Hepatocyte (in vitro differentiated cells): Measurements from ENCODE around the gene RNU4-1. TPM values are rescaled to one million over a fixed set of nuclear protein-coding genes. Genes with fewer than 3 reads are reported as not detected.
"Not testable (repeated sequence)": the region's sequence is repeated elsewhere in the genome, so short reads cannot be mapped to it uniquely, and the experiment has no call there.

Source experiments
- DNase-seq: peaks from one replicate; pipeline ENCODE4 v3.0.0-alpha.2; 2016; ENCODE audit warnings: low spot score
- H2AFZ ChIP-seq: fragments of 200-600 bp; sonication (generic); 2 replicates; pipeline ENCODE4 v1.6.0; 2016; ENCODE audit warnings: antibody characterized with exemption, mild to moderate bottlenecking
- H3K27ac ChIP-seq: fragments of 200-600 bp; sonication (generic); 2 replicates; pipeline ENCODE4 v1.5.1; 2016; ENCODE audit warnings: mild to moderate bottlenecking
- H3K27me3 ChIP-seq: fragments of 200-600 bp; sonication (generic); 2 replicates; pipeline ENCODE4 v1.6.1; 2016
- H3K36me3 ChIP-seq: fragments of 200-600 bp; sonication (generic); replicated peaks from 2 replicates; pipeline ENCODE4 v1.5.1; 2016; ENCODE audit warnings: low read depth; ENCODE audit not compliant: insufficient read depth
- H3K4me1 ChIP-seq: fragments of 200-600 bp; sonication (generic); 2 replicates; pipeline ENCODE4 v1.5.1; 2016; ENCODE audit warnings: mild to moderate bottlenecking, moderate library complexity; ENCODE audit not compliant: insufficient read depth
- H3K4me2 ChIP-seq: fragments of 200-600 bp; sonication (generic); 2 replicates; pipeline ENCODE4 v1.6.0; 2016
- H3K4me3 ChIP-seq: fragments of 200-600 bp; sonication (generic); 2 replicates; pipeline ENCODE4 v1.5.1; 2016; ENCODE audit warnings: mild to moderate bottlenecking
- H3K79me2 ChIP-seq: fragments of 200-600 bp; sonication (generic); 2 replicates; pipeline ENCODE4 v1.6.0; 2017; ENCODE audit warnings: mild to moderate bottlenecking
- H3K9me2 ChIP-seq: fragments of 200-600 bp; sonication (generic); replicated peaks from 2 replicates; pipeline ENCODE4 v1.6.0; 2017; ENCODE audit warnings: mild to moderate bottlenecking; ENCODE audit not compliant: insufficient read depth
- H3K9me3 ChIP-seq: fragments of 200-600 bp; sonication (generic); 2 replicates; pipeline ENCODE4 v1.5.1; 2016; ENCODE audit warnings: low read depth, mild to moderate bottlenecking
- H4K20me1 ChIP-seq: fragments of 200-600 bp; sonication (generic); 2 replicates; pipeline ENCODE4 v1.6.0; 2016; ENCODE audit warnings: mild to moderate bottlenecking; ENCODE audit not compliant: insufficient read depth, poor library complexity, severe bottlenecking
- EZH2 ChIP-seq: fragments of 200-600 bp; sonication (generic); IDR thresholded peaks from 2 replicates; pipeline ENCODE4 v1.6.1; 2016; ENCODE audit warnings: antibody characterized with exemption, mild to moderate bottlenecking, borderline replicate concordance
- EZH2phosphoT487 ChIP-seq: fragments of 200-600 bp; sonication (generic); IDR thresholded peaks from one replicate; pipeline ENCODE4 v1.6.1; 2018; ENCODE audit warnings: antibody characterized with exemption, mild to moderate bottlenecking, low read depth, moderate library complexity; ENCODE audit not compliant: unreplicated experiment, severe bottlenecking
- WGBS: methylation state at CpG from one replicate; pipeline ENCODE4 v1.1.6; 2016; ENCODE audit warnings: low lambda C conversion rate; ENCODE audit errors: missing lambda C conversion rate; 5-methylcytosine and 5-hydroxymethylcytosine counted together
- polyA plus RNA-seq: library from polyadenylated mRNA; unstranded; fragments of >200 nt; fragmentation: Nextera tagmentation; extraction: Ambion mirVana; gene quantifications from 2 replicates; pipeline ENCODE4 v1.2.1, GENCODE V29; 2016
- total RNA-seq: library from RNA; depleted of rRNA; stranded (reverse); fragments of >200 nt; gene quantifications from 2 replicates; pipeline ENCODE4 v1.2.3, GENCODE V29; 2014
- TF ChIP-seq, protein P1 (sequence below): fragments of 200-600 bp; sonication (generic); IDR thresholded peaks from 2 replicates; pipeline ENCODE4 v1.5.1; 2016; ENCODE audit warnings: antibody characterized with exemption, mild to moderate bottlenecking; ENCODE audit not compliant: poor library complexity

The RNU4-1 gene
- total and polyA plus RNA-seq, 2 experiments from 2014 or later, result under 0.01 TPM; not detected in 1

DNA sequence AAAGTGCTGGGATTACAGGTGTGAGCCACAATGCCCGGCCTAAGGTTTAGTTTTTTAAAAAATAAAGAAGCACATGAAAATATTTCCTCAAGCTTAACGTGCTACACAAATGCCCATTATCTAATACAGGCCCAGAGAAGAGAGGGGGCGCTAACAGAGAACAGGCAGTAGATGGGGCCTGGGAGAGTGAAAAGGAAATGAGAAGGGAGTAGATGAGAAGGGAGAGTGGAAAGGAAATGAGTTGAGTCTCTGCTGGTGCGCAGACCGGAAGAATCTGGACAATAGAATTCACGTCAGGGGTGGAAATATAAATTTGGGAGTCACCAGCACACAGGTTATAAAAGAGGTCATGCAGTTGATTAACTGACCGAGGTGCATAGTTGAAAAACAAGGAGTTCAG is 38.2 kb downstream of the RNU4-1 start:
- no peak for DNase-seq
- Histone ChIP-seq H3K27ac (no peak overlapping the region), H3K27me3 (no peaks in the 10 kb centered on the region), H3K4me2 (no peak overlapping the region), H3K9me2 (no peaks in the 10 kb centered on the region), H3K9me3 (no peaks in the 10 kb centered on the region), H4K20me1 (peaks cover 82% of the 10 kb centered on the region), H2AFZ (no peak overlapping the region), H3K4me1 (peaks cover 24% of the 10 kb centered on the region), H3K79me2 (peaks cover 100% of the 10 kb centered on the region), H3K4me3 (no peak overlapping the region), H3K36me3 (no peaks in the 10 kb centered on the region)
- 95% methylated on average over 7 of the region's 7 CpGs for WGBS
- no peak for TF ChIP-seq EZH2
- TF ChIP-seq EZH2phosphoT487, result no peak
- TF ChIP-seq, protein P1, sequence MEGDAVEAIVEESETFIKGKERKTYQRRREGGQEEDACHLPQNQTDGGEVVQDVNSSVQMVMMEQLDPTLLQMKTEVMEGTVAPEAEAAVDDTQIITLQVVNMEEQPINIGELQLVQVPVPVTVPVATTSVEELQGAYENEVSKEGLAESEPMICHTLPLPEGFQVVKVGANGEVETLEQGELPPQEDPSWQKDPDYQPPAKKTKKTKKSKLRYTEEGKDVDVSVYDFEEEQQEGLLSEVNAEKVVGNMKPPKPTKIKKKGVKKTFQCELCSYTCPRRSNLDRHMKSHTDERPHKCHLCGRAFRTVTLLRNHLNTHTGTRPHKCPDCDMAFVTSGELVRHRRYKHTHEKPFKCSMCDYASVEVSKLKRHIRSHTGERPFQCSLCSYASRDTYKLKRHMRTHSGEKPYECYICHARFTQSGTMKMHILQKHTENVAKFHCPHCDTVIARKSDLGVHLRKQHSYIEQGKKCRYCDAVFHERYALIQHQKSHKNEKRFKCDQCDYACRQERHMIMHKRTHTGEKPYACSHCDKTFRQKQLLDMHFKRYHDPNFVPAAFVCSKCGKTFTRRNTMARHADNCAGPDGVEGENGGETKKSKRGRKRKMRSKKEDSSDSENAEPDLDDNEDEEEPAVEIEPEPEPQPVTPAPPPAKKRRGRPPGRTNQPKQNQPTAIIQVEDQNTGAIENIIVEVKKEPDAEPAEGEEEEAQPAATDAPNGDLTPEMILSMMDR, result no peak

DNA sequence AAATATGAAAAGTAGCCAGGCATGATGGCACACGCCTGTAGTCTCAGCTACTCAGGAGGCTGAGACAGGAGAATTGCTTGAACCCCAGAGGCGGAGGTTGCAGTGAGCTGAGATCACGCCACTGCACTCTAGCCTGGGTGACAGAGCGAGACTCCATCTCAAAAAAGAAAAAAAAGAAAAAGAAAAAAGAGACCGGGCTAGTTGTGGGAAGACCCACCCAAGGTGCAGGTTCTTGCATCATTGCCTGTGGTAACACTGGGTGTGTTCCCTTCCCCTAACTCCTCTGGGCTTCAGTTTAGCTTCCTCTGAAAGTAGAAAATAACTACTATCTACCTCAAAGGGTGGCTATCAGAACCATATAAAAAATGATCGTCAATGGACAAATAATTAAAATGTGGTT is 39.7 kb downstream of the RNU4-1 start:
- Histone ChIP-seq H3K79me2 (peaks cover 100% of the 10 kb centered on the region), H3K4me1 (peaks cover 30% of the 10 kb centered on the region)
- H3K27ac ChIP-seq, result not testable (repeated sequence)

DNA sequence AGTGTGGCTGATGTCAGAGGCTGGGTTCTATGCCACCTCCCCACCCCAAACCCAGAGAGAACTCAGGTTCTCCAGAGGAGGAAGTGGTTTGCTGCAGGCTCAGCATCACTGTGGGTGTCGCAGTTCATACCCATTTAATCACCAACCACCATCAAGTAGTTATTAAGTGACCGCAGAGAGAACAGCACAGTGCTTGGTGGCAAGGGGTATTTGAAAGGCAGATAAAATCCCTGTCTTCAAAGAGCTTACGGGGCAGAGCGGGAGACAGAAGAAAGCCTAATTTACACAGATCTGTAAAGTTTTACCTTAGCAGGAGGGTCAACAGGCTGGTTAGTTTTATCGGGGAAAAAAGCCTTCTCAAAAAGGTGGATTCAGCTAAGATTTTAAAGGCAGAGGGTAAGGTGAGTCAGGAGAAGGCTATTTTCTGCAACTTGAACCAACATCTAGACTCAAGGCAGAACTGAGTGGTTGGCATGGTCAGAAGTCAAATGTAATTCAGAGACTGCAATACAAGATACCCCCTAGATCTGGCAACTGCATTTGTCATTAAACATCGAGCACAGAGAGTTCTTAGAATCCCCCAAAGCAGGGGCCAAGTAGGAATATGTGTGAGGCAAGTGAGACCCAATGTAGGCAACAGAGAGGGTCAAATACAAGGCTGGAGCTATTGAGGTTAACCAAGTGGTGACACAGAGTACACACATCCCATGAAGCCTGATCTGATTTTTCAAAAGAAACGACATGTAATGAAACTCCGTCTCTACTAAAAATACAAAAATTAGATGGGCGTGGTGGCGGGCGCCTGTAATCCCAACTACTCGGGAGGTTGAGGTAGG is 40.7 kb downstream of the RNU4-1 start:
- H3K36me3 ChIP-seq, result no peaks in the 10 kb centered on the region
- DNase-seq, result no peak
- peaks cover 80% of the 10 kb centered on the region for H4K20me1 ChIP-seq
- WGBS, result 91% methylated on average over 12 of the region's 12 CpGs
- peaks cover 34% of the 10 kb centered on the region for H3K4me1 ChIP-seq
- no peaks in the 10 kb centered on the region for H3K27me3 ChIP-seq
- no peak overlapping the region for H3K4me2 ChIP-seq
- TF ChIP-seq EZH2phosphoT487 (no peak), EZH2 (no peak)
- TF ChIP-seq, protein P1, result no peak
- no peak overlapping the region for H2AFZ ChIP-seq
- no peak overlapping the region for H3K27ac ChIP-seq
- no peak overlapping the region for H3K4me3 ChIP-seq
- H3K9me2 ChIP-seq, result no peaks in the 10 kb centered on the region
- H3K79me2 ChIP-seq, result peaks cover 98% of the 10 kb centered on the region
- no peaks in the 10 kb centered on the region for H3K9me3 ChIP-seq

More for the DNA sequence above, 39.7 kb downstream of the RNU4-1 start:
- peaks cover 85% of the 10 kb centered on the region for H4K20me1 ChIP-seq
- DNase-seq, H3K4me2 ChIP-seq, H3K9me2 ChIP-seq, H3K36me3 ChIP-seq, H3K4me3 ChIP-seq, H3K9me3 ChIP-seq, H3K27me3 ChIP-seq, H2AFZ ChIP-seq: not testable (repeated sequence)
- 98% methylated on average over 6 of the region's 6 CpGs for WGBS

DNA sequence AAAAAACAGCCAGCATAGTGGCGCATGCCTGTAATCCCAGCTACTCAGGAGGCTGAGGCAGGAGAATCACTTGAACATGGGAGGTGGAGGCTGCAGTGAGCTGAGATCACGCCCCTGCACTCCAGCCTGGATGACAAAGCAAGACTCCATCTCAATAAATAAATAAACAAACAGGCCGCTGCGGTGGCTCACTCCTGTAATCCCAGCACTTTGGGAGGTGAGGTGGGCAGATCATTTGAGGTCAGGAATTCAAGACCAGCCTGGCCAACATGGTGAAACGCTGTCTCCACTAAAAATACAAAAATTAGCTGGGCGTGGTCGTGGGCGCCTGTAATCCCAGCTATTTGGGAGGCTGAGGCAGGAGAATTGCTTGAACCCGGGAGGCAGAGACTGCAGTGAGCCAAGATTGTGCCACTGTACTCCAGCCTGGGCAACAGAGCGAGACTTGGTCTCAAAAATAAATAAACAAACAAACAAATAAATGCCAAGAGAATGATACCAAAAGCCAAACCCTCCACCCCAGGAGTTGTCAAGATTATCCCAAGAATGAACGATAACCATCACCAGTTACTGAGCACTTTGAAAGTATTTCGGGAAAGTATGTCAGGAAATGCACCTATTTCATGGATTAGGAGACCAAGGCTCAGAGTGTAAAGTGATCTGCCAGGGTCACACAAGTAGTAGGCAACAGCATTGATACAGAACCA is 41.5 kb downstream of the RNU4-1 start:
- H3K4me2 ChIP-seq, H3K27ac ChIP-seq, H2AFZ ChIP-seq, H3K27me3 ChIP-seq, H3K9me3 ChIP-seq, DNase-seq, H3K36me3 ChIP-seq, H3K9me2 ChIP-seq, H3K4me3 ChIP-seq: not testable (repeated sequence)
- peaks cover 27% of the 10 kb centered on the region for H3K4me1 ChIP-seq
- WGBS, result 92% methylated on average over 12 of the region's 12 CpGs
- peaks cover 74% of the 10 kb centered on the region for H4K20me1 ChIP-seq
- peaks cover 98% of the 10 kb centered on the region for H3K79me2 ChIP-seq
